ENCODE results near the gene DYNLT2B. TPM values are rescaled to one million over a fixed set of nuclear protein-coding genes. Genes with fewer than 3 reads are reported as not detected.
A peak's percentile ranks its signal among the peaks of the same experiment; 100 is the strongest.
"Not testable (repeated sequence)": the region's sequence is repeated elsewhere in the genome, so short reads cannot be mapped to it uniquely, and the experiment has no call there.

The DYNLT2B gene
- total RNA-seq, 2 experiments from 2014 or later, result 12.0 to 21.1 TPM

GRCh38 chr3:196268284-196269163 is 49.5 kb downstream of the DYNLT2B start:
- Mint-ChIP-seq H3K27ac (peak overlapping the region; percentile 30), H3K9me3 (ENCODE audit: insufficient read depth) (no peaks in the 10 kb centered on the region), H3K4me1 (ENCODE audit: low read depth) (peaks cover 27% of the 10 kb centered on the region), H3K27me3 (ENCODE audit: low read depth) (no peaks in the 10 kb centered on the region), H3K36me3 (ENCODE audit: low read depth) (peaks cover 44% of the 10 kb centered on the region), H3K4me3 (no peak overlapping the region)
- ChIA-PET POLR2A (interaction anchor here (0.8 to 1.0 kb wide), 2 partner anchors 19 to 50 kb away, joined by 4 read pairs; partner anchors contain the start of genes DYNLT2B and PCYT1A), CTCF (interaction anchor here (1.6 to 1.8 kb wide), 2 partner anchors 15 to 168 kb away, joined by 4 read pairs; no protein-coding TSS in a partner anchor)
- ATAC-seq, result no peak
- no peak for DNase-seq

- H3K27ac Mint-ChIP-seq, result no peak overlapping the region
- CTCF ChIA-PET, result interaction anchor here (2.7 kb wide), 1 partner anchor 10 kb away, joined by 11 read pairs; no protein-coding TSS in a partner anchor
- H3K9me3 Mint-ChIP-seq (ENCODE audit: insufficient read depth), result no peaks in the 10 kb centered on the region
- no peak for DNase-seq
- H3K36me3 Mint-ChIP-seq (ENCODE audit: low read depth), result peaks cover 30% of the 10 kb centered on the region
- no peak for ATAC-seq
- no peaks in the 10 kb centered on the region for H3K27me3 Mint-ChIP-seq (ENCODE audit: low read depth)
- H3K4me1 Mint-ChIP-seq (ENCODE audit: low read depth), result peaks cover 2% of the 10 kb centered on the region
- POLR2A ChIA-PET, result no interaction called here
- no peak overlapping the region for H3K4me3 Mint-ChIP-seq
Measured at GRCh38 chr3:196263819-196264218, 54.2 kb downstream of the DYNLT2B start.

- Mint-ChIP-seq H3K27ac (no peak overlapping the region), H3K4me1 (ENCODE audit: low read depth) (no peaks in the 10 kb centered on the region), H3K36me3 (ENCODE audit: low read depth) (peaks cover 26% of the 10 kb centered on the region), H3K4me3 (no peak overlapping the region), H3K27me3 (ENCODE audit: low read depth) (no peaks in the 10 kb centered on the region), H3K9me3 (ENCODE audit: insufficient read depth) (no peaks in the 10 kb centered on the region)
- ATAC-seq (no peak), DNase-seq (no peak)
- POLR2A ChIA-PET, result no interaction called here
- CTCF ChIA-PET, result interaction anchor here (1.3 kb wide), 1 partner anchor 229 kb away, joined by 3 read pairs; no protein-coding TSS in a partner anchor
Measured at GRCh38 chr3:196260784-196261183, 57.3 kb downstream of the DYNLT2B start.

- Mint-ChIP-seq H3K4me1 (ENCODE audit: low read depth) (peaks cover 4% of the 10 kb centered on the region), H3K36me3 (ENCODE audit: low read depth) (peaks cover 21% of the 10 kb centered on the region), H3K27me3 (ENCODE audit: low read depth) (no peaks in the 10 kb centered on the region), H3K4me3 (no peak overlapping the region), H3K27ac (no peak overlapping the region), H3K9me3 (ENCODE audit: insufficient read depth) (no peaks in the 10 kb centered on the region)
- ATAC-seq (no peak), DNase-seq (no peak)
- POLR2A ChIA-PET, result interaction anchor here (0.7 kb wide), 1 partner anchor 385 kb away, joined by 3 read pairs; no protein-coding TSS in a partner anchor
- CTCF ChIA-PET, result interaction anchor here (0.8 to 3.2 kb wide), 6 partner anchors 25 to 323 kb away, joined by 3 to 22 read pairs (median 4); no protein-coding TSS in a partner anchor
Measured at GRCh38 chr3:196255776-196256175, 62.3 kb downstream of the DYNLT2B start.

- no peaks in the 10 kb centered on the region for H3K9me3 Mint-ChIP-seq (ENCODE audit: insufficient read depth)
Measured at GRCh38 chr3:196254376-196255283, 63.4 kb downstream of the DYNLT2B start.

GRCh38 chr3:196251918-196252317 is 66.1 kb downstream of the DYNLT2B start:
- ATAC-seq (no peak), DNase-seq (no peak)
- ChIA-PET CTCF (interaction anchor here (1.7 kb wide), 1 partner anchor 179 kb away, joined by 7 read pairs; no protein-coding TSS in a partner anchor), POLR2A (no interaction called here)
- Mint-ChIP-seq H3K27ac (no peak overlapping the region), H3K4me1 (ENCODE audit: low read depth) (peaks cover 12% of the 10 kb centered on the region), H3K27me3 (ENCODE audit: low read depth) (no peaks in the 10 kb centered on the region), H3K4me3 (no peak overlapping the region), H3K36me3 (ENCODE audit: low read depth) (peaks cover 36% of the 10 kb centered on the region), H3K9me3 (ENCODE audit: insufficient read depth) (no peaks in the 10 kb centered on the region)

More at GRCh38 chr3:196254376-196255283, 63.4 kb downstream of the DYNLT2B start:
- POLR2A ChIA-PET, result no interaction called here
- Mint-ChIP-seq H3K36me3 (ENCODE audit: low read depth) (peaks cover 20% of the 10 kb centered on the region), H3K27me3 (ENCODE audit: low read depth) (no peaks in the 10 kb centered on the region), H3K4me3 (no peak overlapping the region), H3K4me1 (ENCODE audit: low read depth) (peaks cover 4% of the 10 kb centered on the region), H3K27ac (no peak overlapping the region)
- DNase-seq (no peak), ATAC-seq (no peak)
- CTCF ChIA-PET, result interaction anchor here (0.6 to 3.2 kb wide), 16 partner anchors 8 to 324 kb away, joined by 3 to 22 read pairs (median 4); partner anchors contain the start of gene DYNLT2B

- H3K27ac Mint-ChIP-seq, result no peak overlapping the region
- ATAC-seq, result no peak
- peaks cover 49% of the 10 kb centered on the region for H3K36me3 Mint-ChIP-seq (ENCODE audit: low read depth)
- H3K27me3 Mint-ChIP-seq (ENCODE audit: low read depth), result no peaks in the 10 kb centered on the region
- peaks cover 13% of the 10 kb centered on the region for H3K4me1 Mint-ChIP-seq (ENCODE audit: low read depth)
- DNase-seq, result no peak
- CTCF ChIA-PET, result no interaction called here
- H3K9me3 Mint-ChIP-seq (ENCODE audit: insufficient read depth), result no peaks in the 10 kb centered on the region
- H3K4me3 Mint-ChIP-seq, result no peak overlapping the region
- POLR2A ChIA-PET, result no interaction called here
Measured at GRCh38 chr3:196246612-196247308, 71.3 kb downstream of the DYNLT2B start.

GRCh38 chr3:196244166-196244565 is 73.9 kb downstream of the DYNLT2B start:
- H3K9me3 Mint-ChIP-seq (ENCODE audit: insufficient read depth); CTCF ChIA-PET; H3K27ac Mint-ChIP-seq; H3K4me3 Mint-ChIP-seq; DNase-seq; ATAC-seq; H3K27me3 Mint-ChIP-seq (ENCODE audit: low read depth); POLR2A ChIA-PET: not testable (repeated sequence)
- peaks cover 13% of the 10 kb centered on the region for H3K4me1 Mint-ChIP-seq (ENCODE audit: low read depth)
- H3K36me3 Mint-ChIP-seq (ENCODE audit: low read depth), result peaks cover 55% of the 10 kb centered on the region

- ChIA-PET CTCF (no interaction called here), POLR2A (no interaction called here)
- DNase-seq (no peak), ATAC-seq (no peak)
- Mint-ChIP-seq H3K27me3 (ENCODE audit: low read depth) (no peaks in the 10 kb centered on the region), H3K9me3 (ENCODE audit: insufficient read depth) (no peaks in the 10 kb centered on the region), H3K4me3 (no peak overlapping the region), H3K4me1 (ENCODE audit: low read depth) (peaks cover 15% of the 10 kb centered on the region), H3K36me3 (ENCODE audit: low read depth) (peaks cover 62% of the 10 kb centered on the region), H3K27ac (no peak overlapping the region)
Measured at GRCh38 chr3:196241704-196242103, 76.3 kb downstream of the DYNLT2B start.
